Measurements from ENCODE around the gene PCSK2. TPM values are rescaled to one million over a fixed set of nuclear protein-coding genes. Genes with fewer than 3 reads are reported as not detected.

The PCSK2 gene
- total and polyA plus RNA-seq, 4 donors, result 0.08 to 0.14 (median 0.09) TPM; not detected in 1

DNA sequence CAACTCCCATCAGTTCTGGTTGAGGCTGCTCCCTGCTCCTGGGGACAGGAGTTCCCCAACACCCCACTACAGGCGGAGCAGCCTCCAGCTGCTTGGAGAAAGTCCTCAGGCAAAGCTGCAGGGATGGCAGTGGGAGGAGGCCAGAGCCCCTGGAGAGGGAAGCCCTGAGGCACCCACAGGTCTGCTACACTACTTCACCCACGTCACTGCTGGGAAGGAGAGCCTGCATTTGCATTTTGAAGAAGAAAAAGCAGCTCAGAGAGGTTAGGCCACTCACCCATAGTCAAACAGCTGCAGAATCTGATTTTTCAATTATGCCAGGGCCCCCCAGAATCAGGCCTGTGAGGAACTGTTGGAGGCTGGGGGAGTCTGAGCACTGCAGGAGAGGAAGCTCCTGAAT, 287.1 kb downstream of the PCSK2 start:
- WGBS, result 96% methylated on average over 2 of the region's 2 CpGs
- no peaks in the 10 kb centered on the region for H3K27me3 ChIP-seq (ENCODE audit: control insufficient read depth in 4 of 4, insufficient read depth in 4 of 4, low read length in 3 of 4)

DNA sequence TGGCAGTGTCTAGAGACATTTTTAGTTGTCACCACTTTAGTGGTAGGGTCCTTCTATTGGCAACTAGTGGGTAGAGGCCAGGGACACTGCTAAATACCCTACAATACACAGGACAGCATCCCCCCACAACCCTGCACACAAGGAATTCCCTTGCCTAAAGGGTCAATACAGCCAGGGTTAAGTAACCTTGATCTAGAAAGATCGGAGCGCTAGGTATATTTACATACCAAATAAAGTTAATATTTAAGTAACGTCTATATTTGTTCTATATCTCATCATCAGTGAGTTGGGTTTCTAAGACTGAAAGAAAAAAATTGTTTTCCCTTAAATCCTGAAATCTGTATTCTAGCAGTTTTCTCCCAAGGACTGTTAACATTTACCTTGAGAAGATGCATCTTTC, 288.2 kb downstream of the PCSK2 start:
- no peak overlapping the region for H3K9ac ChIP-seq (ENCODE audit: low read depth in 1 of 2, low read length in 2 of 2)
- H3K4me3 ChIP-seq (ENCODE audit: low read depth in 1 of 3, low read length in 3 of 3), result no peak overlapping the region
- no peaks in the 10 kb centered on the region for H3K9me3 ChIP-seq (ENCODE audit: control insufficient read depth in 4 of 4, low read length in 3 of 4)
- H3K4me1 ChIP-seq (ENCODE audit: control insufficient read depth in 4 of 4, insufficient read depth in 4 of 4, low read length in 3 of 4), result peaks cover 0 to 3% (median 0%) of the 10 kb centered on the region in 4 donors
- H3K27ac ChIP-seq (ENCODE audit: low read depth in 1 of 2, low read length in 2 of 2), result no peak overlapping the region
- no peak for DNase-seq (ENCODE audit: low spot score)
- no peak for TF ChIP-seq JUND (IDR thresholded peaks at IDR 0.05)
- TF ChIP-seq, protein P1, sequence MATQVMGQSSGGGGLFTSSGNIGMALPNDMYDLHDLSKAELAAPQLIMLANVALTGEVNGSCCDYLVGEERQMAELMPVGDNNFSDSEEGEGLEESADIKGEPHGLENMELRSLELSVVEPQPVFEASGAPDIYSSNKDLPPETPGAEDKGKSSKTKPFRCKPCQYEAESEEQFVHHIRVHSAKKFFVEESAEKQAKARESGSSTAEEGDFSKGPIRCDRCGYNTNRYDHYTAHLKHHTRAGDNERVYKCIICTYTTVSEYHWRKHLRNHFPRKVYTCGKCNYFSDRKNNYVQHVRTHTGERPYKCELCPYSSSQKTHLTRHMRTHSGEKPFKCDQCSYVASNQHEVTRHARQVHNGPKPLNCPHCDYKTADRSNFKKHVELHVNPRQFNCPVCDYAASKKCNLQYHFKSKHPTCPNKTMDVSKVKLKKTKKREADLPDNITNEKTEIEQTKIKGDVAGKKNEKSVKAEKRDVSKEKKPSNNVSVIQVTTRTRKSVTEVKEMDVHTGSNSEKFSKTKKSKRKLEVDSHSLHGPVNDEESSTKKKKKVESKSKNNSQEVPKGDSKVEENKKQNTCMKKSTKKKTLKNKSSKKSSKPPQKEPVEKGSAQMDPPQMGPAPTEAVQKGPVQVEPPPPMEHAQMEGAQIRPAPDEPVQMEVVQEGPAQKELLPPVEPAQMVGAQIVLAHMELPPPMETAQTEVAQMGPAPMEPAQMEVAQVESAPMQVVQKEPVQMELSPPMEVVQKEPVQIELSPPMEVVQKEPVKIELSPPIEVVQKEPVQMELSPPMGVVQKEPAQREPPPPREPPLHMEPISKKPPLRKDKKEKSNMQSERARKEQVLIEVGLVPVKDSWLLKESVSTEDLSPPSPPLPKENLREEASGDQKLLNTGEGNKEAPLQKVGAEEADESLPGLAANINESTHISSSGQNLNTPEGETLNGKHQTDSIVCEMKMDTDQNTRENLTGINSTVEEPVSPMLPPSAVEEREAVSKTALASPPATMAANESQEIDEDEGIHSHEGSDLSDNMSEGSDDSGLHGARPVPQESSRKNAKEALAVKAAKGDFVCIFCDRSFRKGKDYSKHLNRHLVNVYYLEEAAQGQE (IDR thresholded peaks at IDR 0.05), result no peak
- WGBS, result 49% methylated on average over 3 of the region's 3 CpGs
- H3K36me3 ChIP-seq (ENCODE audit: control insufficient read depth in 4 of 4, insufficient read depth in 3 of 4, low read depth in 1 of 4, low read length in 3 of 4), result no peaks in the 10 kb centered on the region
- H3K27me3 ChIP-seq (ENCODE audit: control insufficient read depth in 4 of 4, insufficient read depth in 4 of 4, low read length in 3 of 4), result no peaks in the 10 kb centered on the region

More for the DNA sequence above, 287.1 kb downstream of the PCSK2 start:
- no peaks in the 10 kb centered on the region for H3K9me3 ChIP-seq (ENCODE audit: control insufficient read depth in 4 of 4, low read length in 3 of 4)
- TF ChIP-seq HNF4A (conservative IDR thresholded peaks at IDR 0.05), result no peak
- TF ChIP-seq, protein P2, sequence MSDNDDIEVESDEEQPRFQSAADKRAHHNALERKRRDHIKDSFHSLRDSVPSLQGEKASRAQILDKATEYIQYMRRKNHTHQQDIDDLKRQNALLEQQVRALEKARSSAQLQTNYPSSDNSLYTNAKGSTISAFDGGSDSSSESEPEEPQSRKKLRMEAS (IDR thresholded peaks at IDR 0.05), result no peak
- TF ChIP-seq JUND (IDR thresholded peaks at IDR 0.05), result no peak
- no peak for TF ChIP-seq SP1 (IDR thresholded peaks at IDR 0.05)
- TF ChIP-seq FOXA1 (IDR thresholded peaks at IDR 0.05), result no peak
- TF ChIP-seq, protein P3, sequence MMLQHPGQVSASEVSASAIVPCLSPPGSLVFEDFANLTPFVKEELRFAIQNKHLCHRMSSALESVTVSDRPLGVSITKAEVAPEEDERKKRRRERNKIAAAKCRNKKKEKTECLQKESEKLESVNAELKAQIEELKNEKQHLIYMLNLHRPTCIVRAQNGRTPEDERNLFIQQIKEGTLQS (IDR thresholded peaks at IDR 0.05), result no peak
- TF ChIP-seq FOXA2 (IDR thresholded peaks at IDR 0.05), result no peak
- no peak overlapping the region for H3K4me3 ChIP-seq (ENCODE audit: low read depth in 1 of 3, low read length in 3 of 3)
- H3K4me1 ChIP-seq (ENCODE audit: control insufficient read depth in 4 of 4, insufficient read depth in 4 of 4, low read length in 3 of 4), result peaks cover 0 to 3% (median 0%) of the 10 kb centered on the region in 4 donors
- no peak overlapping the region for H3K9ac ChIP-seq (ENCODE audit: low read depth in 1 of 2, low read length in 2 of 2)
- H3K36me3 ChIP-seq (ENCODE audit: control insufficient read depth in 4 of 4, insufficient read depth in 3 of 4, low read depth in 1 of 4, low read length in 3 of 4), result no peaks in the 10 kb centered on the region
- DNase-seq (ENCODE audit: low spot score), result no peak
- H3K27ac ChIP-seq (ENCODE audit: low read depth in 1 of 2, low read length in 2 of 2), result no peak overlapping the region

DNA sequence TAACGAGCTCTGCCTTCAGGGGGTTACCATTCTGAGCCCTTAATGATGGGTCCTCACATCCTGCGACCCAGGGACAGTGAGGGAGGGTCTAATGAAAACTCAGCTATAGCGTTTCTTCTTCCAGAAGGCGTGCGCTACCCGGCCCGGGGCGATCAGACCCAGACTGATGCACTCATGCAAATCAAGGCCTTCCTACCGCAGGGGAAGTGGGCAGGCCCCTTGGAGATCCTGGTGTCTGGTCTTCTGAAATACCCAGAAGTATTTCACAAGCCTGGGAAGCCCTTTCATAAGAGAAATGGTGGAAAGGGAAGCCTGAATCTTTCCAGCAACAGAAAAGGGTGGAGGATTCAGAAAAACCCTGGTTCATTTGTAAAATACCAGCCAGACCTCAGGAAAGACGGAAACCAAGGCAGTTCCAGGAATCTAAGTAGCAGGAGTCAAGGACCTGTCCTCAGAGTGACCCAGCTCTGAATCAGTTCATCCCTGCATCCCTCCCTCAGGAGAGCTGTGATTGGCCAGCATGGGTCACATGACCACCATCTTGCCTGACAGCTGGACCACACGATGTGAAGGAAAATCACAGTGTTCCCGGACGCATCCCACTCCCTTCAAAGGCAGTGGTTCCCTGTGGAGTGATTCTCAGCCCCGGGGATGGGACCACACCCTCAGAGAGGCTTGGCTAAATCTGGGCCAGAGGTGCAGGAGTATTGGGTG, 291.7 kb downstream of the PCSK2 start:
- Histone ChIP-seq H3K27ac (ENCODE audit: low read depth in 1 of 2, low read length in 2 of 2) (no peak overlapping the region), H3K27me3 (ENCODE audit: control insufficient read depth in 4 of 4, insufficient read depth in 4 of 4, low read length in 3 of 4) (no peaks in the 10 kb centered on the region), H3K4me3 (ENCODE audit: low read depth in 1 of 3, low read length in 3 of 3) (no peak overlapping the region), H3K4me1 (ENCODE audit: control insufficient read depth in 4 of 4, insufficient read depth in 4 of 4, low read length in 3 of 4) (peaks cover 0 to 3% (median 0%) of the 10 kb centered on the region in 4 donors), H3K9me3 (ENCODE audit: control insufficient read depth in 4 of 4, low read length in 3 of 4) (no peaks in the 10 kb centered on the region), H3K9ac (ENCODE audit: low read depth in 1 of 2, low read length in 2 of 2) (no peak overlapping the region), H3K36me3 (ENCODE audit: control insufficient read depth in 4 of 4, insufficient read depth in 3 of 4, low read depth in 1 of 4, low read length in 3 of 4) (no peaks in the 10 kb centered on the region)
- DNase-seq (ENCODE audit: low spot score), result no peak
- WGBS, result 76% methylated on average over 14 of the region's 14 CpGs
- TF ChIP-seq HNF4G (IDR thresholded peaks at IDR 0.05), result no peak

Measured in liver (tissue), 9 donors.